Liver (tissue), 3 donors: ENCODE results near the gene SPATA31C1.

Source experiments
- ATF3 ChIP-seq: IDR thresholded peaks from 2 replicates; pipeline ENCODE4 v1.6.1; 2016; ENCODE audit warnings: antibody characterized with exemption
- CTCF ChIP-seq: fragments of 150-350 bp; IDR thresholded peaks from 2 replicates; pipeline ENCODE4 v1.5.1; 2017; ENCODE audit warnings: improper control_type of control experiment, low read depth, low read length; ENCODE audit not compliant: missing input control
- FOXA1 ChIP-seq: IDR thresholded peaks from 2 replicates; pipeline ENCODE4 v1.6.1; 2016; ENCODE audit warnings: antibody characterized with exemption
- GABPA ChIP-seq, 2 donors: IDR thresholded peaks in 1 of 2; conservative IDR thresholded peaks in 1 of 2; 2 replicates each; pipeline ENCODE4 v1.6.1; 2016; ENCODE audit warnings: antibody characterized with exemption in 2 of 2, mild to moderate bottlenecking in 1 of 2, moderate library complexity in 1 of 2
- HNF4G ChIP-seq: IDR thresholded peaks from 2 replicates; pipeline ENCODE4 v1.6.1; 2016; ENCODE audit warnings: antibody characterized with exemption
- JUND ChIP-seq, 2 donors: IDR thresholded peaks; 2 replicates each; pipeline ENCODE4 v1.6.1; 2016; ENCODE audit warnings: antibody characterized with exemption in 2 of 2
- MAX ChIP-seq: IDR thresholded peaks from 2 replicates; pipeline ENCODE4 v1.6.1; 2016; ENCODE audit warnings: antibody characterized with exemption
- NR2F2 ChIP-seq: IDR thresholded peaks from 2 replicates; pipeline ENCODE4 v1.6.1; 2016; ENCODE audit warnings: antibody characterized with exemption
- RAD21 ChIP-seq, 2 donors: IDR thresholded peaks; 2 replicates each; pipeline ENCODE4 v1.6.1; 2016; ENCODE audit warnings: antibody characterized with exemption in 2 of 2, mild to moderate bottlenecking in 2 of 2
- REST ChIP-seq: IDR thresholded peaks from 2 replicates; pipeline ENCODE4 v1.6.1; 2016; ENCODE audit warnings: antibody characterized with exemption, mild to moderate bottlenecking
- RXRA ChIP-seq, 2 donors: IDR thresholded peaks; 2 replicates each; pipeline ENCODE4 v1.6.1; 2017 to 2018; ENCODE audit warnings: antibody characterized with exemption in 2 of 2, mild to moderate bottlenecking in 1 of 2
- SP1 ChIP-seq: IDR thresholded peaks from 2 replicates; pipeline ENCODE4 v1.6.1; 2018; ENCODE audit warnings: antibody characterized with exemption, mild to moderate bottlenecking
- TAF1 ChIP-seq: conservative IDR thresholded peaks from 2 replicates; pipeline ENCODE4 v1.6.1; 2016; ENCODE audit warnings: antibody characterized with exemption, mild to moderate bottlenecking
- donor health status: healthy.
- donor health status: healthy.

- TF ChIP-seq RAD21 (IDR thresholded peaks at IDR 0.05) (no peak), CTCF (no peak), REST (no peak), HNF4G (no peak), GABPA (IDR thresholded peaks at IDR 0.05 in 1 of 2, conservative IDR thresholded peaks at IDR 0.05 in 1 of 2) (no peak), MAX (no peak), SP1 (no peak), RXRA (IDR thresholded peaks at IDR 0.05) (no peak), FOXA1 (no peak), TAF1 (no peak), JUND (IDR thresholded peaks at IDR 0.05) (no peak), ATF3 (no peak), NR2F2 (no peak)
These were observed 47.1 kb downstream of the SPATA31C1 start for GRCh38 chr9:87964826-87965225.
